ENCODE measurements around the gene MYOM3.

Gene MYOM3

DNA sequence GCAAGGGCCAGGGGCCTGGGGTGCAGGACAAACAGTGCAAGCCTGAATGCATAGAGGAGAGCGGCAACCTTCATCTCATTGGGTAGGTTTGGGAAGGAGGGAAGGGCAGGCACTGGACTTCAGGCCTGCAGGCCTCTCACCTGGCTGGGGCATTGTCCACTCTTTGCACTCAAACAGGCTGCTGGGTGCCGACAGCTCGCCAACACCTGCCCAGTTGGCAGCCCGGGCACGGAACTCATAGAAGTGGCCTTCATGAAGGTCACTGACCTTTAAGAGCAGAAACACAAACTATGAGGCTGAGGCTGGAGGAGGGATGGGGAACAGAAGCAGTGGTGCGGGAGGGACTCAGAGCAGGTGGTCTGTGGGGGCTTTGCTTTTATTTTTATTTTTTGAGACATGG, 30.7 kb downstream of the MYOM3 start:
- H3K27ac ChIP-seq, result no peak overlapping the region
- no peak for DNase-seq (ENCODE audit: low read depth, low spot score)

DNA sequence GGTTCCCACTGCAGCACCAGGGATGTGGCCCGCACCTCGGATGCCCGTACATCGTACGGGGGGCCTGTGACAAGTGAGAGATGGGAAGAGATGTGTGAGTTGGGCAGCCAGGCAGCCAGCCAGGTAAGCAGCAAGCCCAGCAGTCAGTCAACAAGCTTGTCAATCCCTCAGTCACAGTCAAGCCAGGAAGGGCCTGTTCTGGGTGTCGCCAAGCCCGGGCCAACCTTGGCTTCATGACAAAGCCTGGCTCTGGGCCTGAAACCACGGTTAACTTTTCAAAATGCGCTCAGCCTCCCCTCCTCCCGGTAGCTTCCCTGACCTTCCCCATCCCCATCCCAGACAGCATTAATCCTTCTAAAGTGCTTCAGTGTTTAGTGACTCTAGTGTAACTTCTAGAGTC, 31.8 kb downstream of the MYOM3 start:
- DNase-seq (ENCODE audit: low read depth, low spot score), result no peak
- no peak overlapping the region for H3K27ac ChIP-seq

GRCh38 chr1:24077278-24077978, 34.5 kb downstream of the MYOM3 start:
- DNase-seq (ENCODE audit: low read depth, low spot score), result no peak
- no peak overlapping the region for H3K27ac ChIP-seq

- no peak for DNase-seq (ENCODE audit: low read depth, low spot score)
- no peak overlapping the region for H3K27ac ChIP-seq
Observed at GRCh38 chr1:24075946-24076345, 36.0 kb downstream of the MYOM3 start.

- no peak for DNase-seq (ENCODE audit: low read depth, low spot score)
- no peak overlapping the region for H3K27ac ChIP-seq
Observed at GRCh38 chr1:24075590-24075854, 36.4 kb downstream of the MYOM3 start.

GRCh38 chr1:24074817-24075589, 36.9 kb downstream of the MYOM3 start:
- no peak overlapping the region for H3K27ac ChIP-seq
- DNase-seq (ENCODE audit: low read depth, low spot score), result no peak

DNA sequence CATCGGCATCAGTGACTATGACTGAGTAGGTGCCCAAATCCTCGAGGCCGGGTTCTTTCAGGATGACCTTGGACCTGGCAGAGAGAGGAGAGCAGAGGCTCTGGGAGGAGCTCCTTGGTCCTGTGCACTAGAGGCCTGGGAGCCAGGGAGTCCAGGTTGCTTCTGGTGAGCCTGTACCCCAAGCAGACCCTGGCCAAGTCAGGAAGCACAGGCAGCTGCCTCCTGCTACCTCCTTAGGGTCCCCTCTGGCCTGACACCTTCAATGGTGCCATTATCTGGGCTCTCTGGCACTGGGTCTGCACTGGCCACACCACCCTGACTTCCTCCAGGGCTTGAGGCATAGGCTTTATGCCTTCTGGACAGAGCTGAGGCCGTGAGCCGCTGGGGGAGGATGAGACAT, 37.7 kb downstream of the MYOM3 start:
- no peak for DNase-seq (ENCODE audit: low read depth, low spot score)

DNA sequence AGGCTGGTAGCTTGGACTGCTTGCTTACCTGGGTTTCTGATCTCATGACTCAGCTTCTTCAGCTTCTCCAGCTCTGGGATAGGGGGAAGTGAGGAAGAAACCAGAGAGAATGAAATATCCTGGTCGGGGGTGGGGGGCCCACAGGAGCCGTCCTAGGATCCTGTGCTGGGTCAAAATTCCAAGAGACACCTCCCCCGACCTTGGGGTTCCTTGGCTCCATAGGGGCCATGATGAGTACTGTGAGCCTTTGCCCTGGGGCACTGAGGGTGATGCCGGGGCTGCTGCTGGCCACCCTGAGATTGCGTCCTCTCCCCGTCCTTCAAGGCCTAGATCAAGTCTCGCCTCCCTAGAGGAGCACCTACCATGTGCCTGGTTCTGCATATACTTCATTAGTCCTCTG, 40.0 kb downstream of the MYOM3 start:
- H3K27ac ChIP-seq, result no peak overlapping the region
- no peak for DNase-seq (ENCODE audit: low read depth, low spot score)

More for the DNA sequence above, 37.7 kb downstream of the MYOM3 start:
- no peak overlapping the region for H3K27ac ChIP-seq

- H3K27ac ChIP-seq, result no peak overlapping the region
- no peak for DNase-seq (ENCODE audit: low read depth, low spot score)
Observed at GRCh38 chr1:24070821-24071393, 41.0 kb downstream of the MYOM3 start.

GRCh38 chr1:24069817-24070216, 42.1 kb downstream of the MYOM3 start:
- no peak for DNase-seq (ENCODE audit: low read depth, low spot score)
- no peak overlapping the region for H3K27ac ChIP-seq

DNA sequence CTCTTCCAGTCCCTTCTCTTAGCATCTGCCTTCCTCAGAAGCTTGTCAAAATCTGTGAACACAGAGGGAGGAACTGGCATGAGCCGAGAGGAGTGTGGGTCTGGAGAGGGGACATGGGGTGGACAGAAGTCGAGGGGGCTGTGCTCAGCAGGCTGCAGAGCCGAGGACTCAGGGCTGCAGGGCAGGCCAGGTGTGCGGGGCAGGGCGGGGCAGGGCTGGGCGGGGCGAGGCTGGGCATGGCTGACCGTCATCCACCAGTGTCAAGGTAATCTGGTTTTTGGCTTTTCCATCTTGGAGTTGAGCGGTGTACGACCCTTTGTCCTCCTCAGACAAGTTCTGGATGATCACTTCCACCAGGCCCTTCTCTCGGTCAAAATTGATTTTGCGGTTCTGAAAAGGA, 44.0 kb downstream of the MYOM3 start:
- no peak for DNase-seq (ENCODE audit: low read depth, low spot score)
- no peak overlapping the region for H3K27ac ChIP-seq

DNA sequence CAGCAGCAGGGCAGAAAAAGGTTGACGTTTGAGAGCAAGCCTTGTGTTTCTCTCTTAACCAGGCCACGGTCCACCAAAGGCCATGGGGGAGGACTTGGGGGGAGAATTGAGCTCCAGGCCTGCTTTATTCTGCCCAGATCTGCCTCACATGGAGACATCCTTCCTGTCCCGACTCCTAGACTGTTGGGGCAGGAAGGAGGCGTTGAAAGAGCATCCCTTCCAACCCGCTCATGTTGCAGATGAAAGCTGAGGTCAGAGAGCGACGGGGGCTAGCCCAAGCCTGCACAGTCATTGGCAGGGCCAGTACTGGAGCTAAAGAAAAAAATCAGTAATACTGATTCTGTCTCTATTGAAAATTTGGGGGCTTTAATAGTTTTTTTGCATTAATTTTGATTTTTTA, 46.6 kb downstream of the MYOM3 start:
- H3K27ac ChIP-seq, result no peak overlapping the region
- no peak for DNase-seq (ENCODE audit: low read depth, low spot score)

GRCh38 chr1:24062221-24062620, 49.7 kb downstream of the MYOM3 start:
- no peak for DNase-seq (ENCODE audit: low read depth, low spot score)
- H3K27ac ChIP-seq, result no peak overlapping the region

GRCh38 chr1:24060482-24060881, 51.5 kb downstream of the MYOM3 start:
- no peak overlapping the region for H3K27ac ChIP-seq
- no peak for DNase-seq (ENCODE audit: low read depth, low spot score)

- DNase-seq (ENCODE audit: low read depth, low spot score), result no peak
- H3K27ac ChIP-seq, result no peak overlapping the region
Observed at GRCh38 chr1:24058671-24059455, 53.1 kb downstream of the MYOM3 start.

DNA sequence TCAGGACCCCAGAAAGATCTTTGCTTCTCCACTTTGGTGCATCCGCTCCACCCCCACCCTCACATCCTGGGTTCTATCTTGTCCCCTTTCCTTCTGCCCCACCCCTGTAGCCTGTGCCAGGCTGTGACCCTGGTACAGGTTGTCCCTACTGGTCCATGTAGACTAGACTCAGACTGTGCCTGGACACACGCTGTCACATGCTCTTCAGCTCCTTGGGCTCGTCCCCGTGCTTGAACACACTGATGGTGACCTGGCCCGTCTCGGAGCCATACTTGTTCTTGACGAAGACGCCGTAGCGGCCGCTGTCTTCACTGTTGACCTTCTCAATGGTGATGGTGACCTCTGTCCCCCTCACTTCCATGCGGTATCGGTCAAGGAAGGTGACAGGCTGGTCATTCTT, 54.8 kb downstream of the MYOM3 start:
- no peak for DNase-seq (ENCODE audit: low read depth, low spot score)
- H3K27ac ChIP-seq, result no peak overlapping the region

GRCh38 chr1:24055681-24056080, 56.3 kb downstream of the MYOM3 start:
- no peak overlapping the region for H3K27ac ChIP-seq
- no peak for DNase-seq (ENCODE audit: low read depth, low spot score)

DNA sequence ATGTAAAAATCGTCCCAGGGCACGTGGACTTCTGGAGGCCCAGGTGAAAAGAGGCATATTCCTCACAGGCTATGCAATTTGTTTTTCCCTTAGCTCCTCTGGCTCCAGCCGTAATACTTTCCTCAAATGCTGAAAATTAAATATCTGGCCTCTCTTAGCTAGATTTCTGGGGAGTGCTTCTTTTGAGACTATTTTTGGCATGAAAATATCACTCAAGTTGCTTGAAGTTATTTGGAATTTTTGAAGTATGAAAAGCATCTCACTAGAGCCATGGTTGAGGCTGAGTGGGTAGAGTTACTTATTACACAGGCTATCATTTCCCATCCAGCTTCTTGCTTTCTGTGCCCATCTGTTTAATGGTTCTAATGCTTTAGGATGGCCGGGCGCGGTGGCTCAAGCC, 59.7 kb downstream of the MYOM3 start:
- no peak for DNase-seq (ENCODE audit: low read depth, low spot score)
- H3K27ac ChIP-seq, result no peak overlapping the region

GRCh38 chr1:24051206-24051945, 60.6 kb downstream of the MYOM3 start:
- H3K27ac ChIP-seq, result no peak overlapping the region
- DNase-seq (ENCODE audit: low read depth, low spot score), result no peak

GRCh38 chr1:24049733-24050132, 62.2 kb downstream of the MYOM3 start:
- DNase-seq (ENCODE audit: low read depth, low spot score), result no peak
- no peak overlapping the region for H3K27ac ChIP-seq
